Osteocyte (in vitro differentiated cells): ENCODE results near the gene AAGAB. TPM values are rescaled to one million over a fixed set of nuclear protein-coding genes. Genes with fewer than 3 reads are reported as not detected.
A peak's percentile ranks its signal among the peaks of the same experiment; 100 is the strongest.
"Not testable (repeated sequence)": the region's sequence is repeated elsewhere in the genome, so short reads cannot be mapped to it uniquely, and the experiment has no call there.

Experiments
- DNase-seq: peaks from one replicate; pipeline ENCODE4 v3.0.0; 2021; ENCODE audit warnings: mixed read lengths; ENCODE audit not compliant: unreplicated experiment; ENCODE audit errors: extremely low spot score
- H3K27ac Mint-ChIP-seq: one replicate; pipeline ENCODE4 v1.8.0; 2021; ENCODE audit warnings: mild to moderate bottlenecking, mixed read lengths; ENCODE audit not compliant: unreplicated experiment
- H3K27me3 Mint-ChIP-seq: one replicate; pipeline ENCODE4 v1.8.0; 2021; ENCODE audit warnings: mixed read lengths; ENCODE audit not compliant: unreplicated experiment
- H3K36me3 Mint-ChIP-seq: one replicate; pipeline ENCODE4 v1.8.0; 2021; ENCODE audit warnings: mixed read lengths; ENCODE audit not compliant: unreplicated experiment
- H3K4me1 Mint-ChIP-seq: one replicate; pipeline ENCODE4 v1.8.0; 2021; ENCODE audit warnings: mixed read lengths; ENCODE audit not compliant: unreplicated experiment
- H3K4me3 Mint-ChIP-seq: one replicate; pipeline ENCODE4 v1.8.0; 2021; ENCODE audit warnings: mild to moderate bottlenecking, moderate library complexity, mixed read lengths; ENCODE audit not compliant: unreplicated experiment
- H3K9me3 Mint-ChIP-seq: one replicate; pipeline ENCODE4 v1.8.0; 2021; ENCODE audit warnings: mixed read lengths; ENCODE audit not compliant: unreplicated experiment
- CTCF ChIP-seq: fragments of 200-600 bp; sonication (generic); IDR thresholded peaks from 2 replicates; pipeline ENCODE4 v1.5.0; 2021; ENCODE audit warnings: antibody characterized with exemption, mild to moderate bottlenecking, moderate library complexity
- total RNA-seq: library from RNA; stranded (reverse); gene quantifications from 2 replicates; pipeline ENCODE4 v1.2.1, GENCODE V29; 2021

AAGAB gene
- total RNA-seq, 1 donor from 2014 or later, result 32.8 TPM

GRCh38 chr15:67259806-67260205 is 5.3 kb upstream of the AAGAB start:
- Mint-ChIP-seq H3K4me1 (peaks cover 8% of the 10 kb centered on the region), H3K9me3 (no peaks in the 10 kb centered on the region), H3K4me3 (no peak overlapping the region)

GRCh38 chr15:67259379-67259778 is 4.9 kb upstream of the AAGAB start:
- TF ChIP-seq CTCF, result no peak

More at GRCh38 chr15:67259806-67260205, 5.3 kb upstream of the AAGAB start:
- no peak for DNase-seq
- TF ChIP-seq CTCF, result no peak
- Mint-ChIP-seq H3K27ac (no peak overlapping the region), H3K36me3 (no peaks in the 10 kb centered on the region), H3K27me3 (no peaks in the 10 kb centered on the region)

GRCh38 chr15:67258412-67258811 is 4.0 kb upstream of the AAGAB start:
- not testable (repeated sequence) for H3K9me3 Mint-ChIP-seq, H3K27ac Mint-ChIP-seq, H3K27me3 Mint-ChIP-seq, H3K4me3 Mint-ChIP-seq, H3K36me3 Mint-ChIP-seq, DNase-seq
- H3K4me1 Mint-ChIP-seq, result peaks cover 12% of the 10 kb centered on the region

More at GRCh38 chr15:67259379-67259778, 4.9 kb upstream of the AAGAB start:
- Mint-ChIP-seq H3K27me3 (no peaks in the 10 kb centered on the region), H3K9me3 (no peaks in the 10 kb centered on the region), H3K36me3 (no peaks in the 10 kb centered on the region), H3K4me1 (peaks cover 10% of the 10 kb centered on the region), H3K4me3 (no peak overlapping the region), H3K27ac (no peak overlapping the region)
- no peak for DNase-seq

DNA sequence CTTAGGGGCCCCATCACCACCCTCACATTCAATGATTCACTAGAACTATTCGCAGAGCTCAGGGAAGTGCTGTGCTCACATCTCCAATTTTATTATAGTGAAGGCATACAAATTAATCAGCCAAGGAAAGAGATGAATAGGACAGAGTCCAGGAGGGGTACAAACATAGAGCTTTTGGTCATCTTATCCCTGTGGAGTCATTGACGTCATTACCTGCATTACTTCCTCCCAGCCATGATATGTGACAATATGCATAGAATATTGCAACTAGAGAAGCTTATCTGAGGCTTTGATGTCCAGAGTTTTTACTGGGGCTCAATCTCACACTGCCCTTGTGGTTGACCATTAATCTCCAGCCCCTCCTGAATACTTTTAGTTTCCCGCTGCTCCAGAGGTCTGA is 1.6 kb upstream of the AAGAB start:
- Mint-ChIP-seq H3K27ac (no peak overlapping the region), H3K27me3 (no peaks in the 10 kb centered on the region), H3K36me3 (no peaks in the 10 kb centered on the region)

GRCh38 chr15:67253549-67254237 is 768 bp downstream of the AAGAB start:
- Mint-ChIP-seq H3K4me1 (peaks cover 31% of the 10 kb centered on the region), H3K27me3 (no peaks in the 10 kb centered on the region), H3K9me3 (no peaks in the 10 kb centered on the region), H3K36me3 (no peaks in the 10 kb centered on the region), H3K4me3 (peak overlapping the region; percentile 96), H3K27ac (peak overlapping the region; percentile 93)
- TF ChIP-seq CTCF, result no peak
- DNase-seq, result no peak

More for the DNA sequence above, 1.6 kb upstream of the AAGAB start:
- no peak for TF ChIP-seq CTCF
- Mint-ChIP-seq H3K4me1 (peaks cover 31% of the 10 kb centered on the region), H3K9me3 (no peaks in the 10 kb centered on the region), H3K4me3 (peak overlapping the region; percentile 57)
- no peak for DNase-seq
